IMR-90 (cell line): Measurements from ENCODE around the gene PI16. TPM values are rescaled to one million over a fixed set of nuclear protein-coding genes. Genes with fewer than 3 reads are reported as not detected.

ENCODE experiments used
- ATAC-seq: fragments of 200-7000 bp; cut with Tn5 transposase; 2 replicates; pipeline ENCODE4 v1.9.1; 2020; ENCODE audit warnings: low read depth, mild to moderate bottlenecking, moderate library complexity
- BruUV-seq: library from RNA; stranded (reverse); fragments of 400-500 nt; replicated peaks from 2 replicates; lab custom pipeline; 2021; lab: Mats Ljungman, UMichigan
- CTCF ChIA-PET: fragments of 300-600 bp; formaldehyde crosslinking; extraction: SDS; loops from one replicate; lab custom pipeline; 2021; ENCODE audit warnings: antibody characterized with exemption; lab: Yijun Ruan, JAX
- POLR2A ChIA-PET: fragments of 300-600 bp; sonication (Branson Sonifier 250); formaldehyde crosslinking; loops from one replicate; lab custom pipeline; 2022; ENCODE audit warnings: antibody characterized with exemption; ENCODE audit not compliant: unreplicated experiment; lab: Charles Lee
- DNase-seq: peaks from one replicate; pipeline ENCODE4 v3.0.0; 2013
- H2AFZ ChIP-seq: replicated peaks from 2 replicates; pipeline ENCODE3; 2013; ENCODE audit warnings: low read length, mild to moderate bottlenecking; ENCODE audit not compliant: poor library complexity
- H2AK5ac ChIP-seq: 2 replicates; pipeline ENCODE4 v1.6.1; 2013; ENCODE audit warnings: low read depth, low read length, inconsistent platforms
- H2AK9ac ChIP-seq: replicated peaks from 2 replicates; pipeline ENCODE3; 2013; ENCODE audit warnings: mild to moderate bottlenecking, low read depth, low read length, moderate library complexity; ENCODE audit not compliant: poor library complexity
- H2BK120ac ChIP-seq: 2 replicates; pipeline ENCODE4 v1.6.1; 2013; ENCODE audit warnings: low read depth, low read length, inconsistent platforms
- H2BK15ac ChIP-seq: 3 replicates; pipeline ENCODE4 v1.6.1; 2013; ENCODE audit warnings: low read depth, low read length, inconsistent platforms
- H2BK20ac ChIP-seq: 2 replicates; pipeline ENCODE4 v1.6.1; 2013; ENCODE audit warnings: low read depth, mild to moderate bottlenecking, inconsistent platforms, low read length, moderate library complexity
- H2BK5ac ChIP-seq: 2 replicates; pipeline ENCODE4 v1.6.1; 2013; ENCODE audit warnings: mild to moderate bottlenecking, low read depth, low read length, inconsistent platforms; ENCODE audit not compliant: poor library complexity, severe bottlenecking
- H3K14ac ChIP-seq: replicated peaks from 2 replicates; pipeline ENCODE4 v1.6.1; 2013; ENCODE audit warnings: low read depth, low read length, inconsistent platforms
- H3K18ac ChIP-seq: 2 replicates; pipeline ENCODE4 v1.6.1; 2013; ENCODE audit warnings: low read depth, low read length, control low read depth
- H3K23ac ChIP-seq: 2 replicates; pipeline ENCODE4 v1.6.1; 2013; ENCODE audit warnings: low read depth, low read length, inconsistent platforms
- H3K27ac ChIP-seq: 2 replicates; pipeline ENCODE4 v1.5.1; 2013; ENCODE audit warnings: mild to moderate bottlenecking, control low read depth, low read length; ENCODE audit not compliant: insufficient read depth
- H3K27me3 ChIP-seq: 2 replicates; pipeline ENCODE4 v1.6.1; 2013; ENCODE audit warnings: low read length; ENCODE audit not compliant: control insufficient read depth, insufficient read depth
- H3K36me3 ChIP-seq: 2 replicates; pipeline ENCODE4 v1.6.1; 2013; ENCODE audit warnings: low read length, mixed read lengths; ENCODE audit not compliant: control insufficient read depth, insufficient read depth
- H3K4ac ChIP-seq: 2 replicates; pipeline ENCODE4 v1.6.1; 2013; ENCODE audit warnings: low read depth, low read length, inconsistent platforms
- H3K4me1 ChIP-seq: 2 replicates; pipeline ENCODE4 v1.6.1; 2013; ENCODE audit warnings: low read length, mixed read lengths; ENCODE audit not compliant: control insufficient read depth, insufficient read depth
- H3K4me2 ChIP-seq: 2 replicates; pipeline ENCODE4 v1.6.1; 2013; ENCODE audit warnings: low read depth, mild to moderate bottlenecking, control low read depth, low read length, moderate library complexity
- H3K4me3 ChIP-seq: 2 replicates; pipeline ENCODE4 v1.5.1; 2013; ENCODE audit warnings: low read depth, mild to moderate bottlenecking, control low read depth, low read length, moderate library complexity; ENCODE audit not compliant: insufficient read depth
- H3K56ac ChIP-seq: 2 replicates; pipeline ENCODE4 v1.6.1; 2013; ENCODE audit warnings: low read length, inconsistent platforms; ENCODE audit not compliant: insufficient read depth; ENCODE audit errors: extremely low read depth
- H3K79me1 ChIP-seq, 2 experiments: 2 replicates each; pipeline ENCODE4 v1.6.1; 2013; ENCODE audit warnings: low read length in 2 of 2, inconsistent platforms in 1 of 2, low read depth in 1 of 2
- H3K9ac ChIP-seq: 2 replicates; pipeline ENCODE4 v1.6.1; 2013; ENCODE audit warnings: low read depth, low read length, control low read depth
- H3K9me1 ChIP-seq: 2 replicates; pipeline ENCODE4 v1.6.1; 2013; ENCODE audit warnings: low read length, inconsistent platforms; ENCODE audit not compliant: insufficient read depth
- H3K9me3 ChIP-seq: 2 replicates; pipeline ENCODE4 v1.6.1; 2013; ENCODE audit warnings: low read length; ENCODE audit not compliant: control insufficient read depth, insufficient read depth
- H4K20me1 ChIP-seq: 2 replicates; pipeline ENCODE4 v1.6.1; 2013; ENCODE audit warnings: low read length, inconsistent platforms; ENCODE audit not compliant: insufficient read depth
- H4K5ac ChIP-seq: 2 replicates; pipeline ENCODE4 v1.6.1; 2013; ENCODE audit warnings: mild to moderate bottlenecking, low read depth, low read length, control low read depth
- H4K8ac ChIP-seq, 2 experiments: 2 replicates each; pipeline ENCODE4 v1.6.1; 2013; ENCODE audit warnings: low read depth in 2 of 2, low read length in 2 of 2, control low read depth in 1 of 2, inconsistent platforms in 1 of 2
- H4K91ac ChIP-seq: 2 replicates; pipeline ENCODE4 v1.6.1; 2013; ENCODE audit warnings: low read depth, low read length, inconsistent platforms; ENCODE audit not compliant: insufficient read depth
- BHLHE40 ChIP-seq: fragments of 150-350 bp; IDR thresholded peaks from 2 replicates; pipeline ENCODE4 v1.6.1; 2016; ENCODE audit warnings: mild to moderate bottlenecking, low read depth, low read length
- ELK1 ChIP-seq: fragments of 150-350 bp; IDR thresholded peaks from 2 replicates; pipeline ENCODE4 v1.6.1; 2016; ENCODE audit warnings: low read depth, mild to moderate bottlenecking, low read length, moderate library complexity, borderline replicate concordance
- FOS ChIP-seq: fragments of 150-350 bp; IDR thresholded peaks from 2 replicates; pipeline ENCODE4 v1.6.1; 2016; ENCODE audit warnings: low read depth, low read length
- MAFK ChIP-seq: IDR thresholded peaks from 2 replicates; pipeline ENCODE4 v1.6.1; 2012; ENCODE audit warnings: low read depth, low read length, improper control_type of control experiment
- RFX5 ChIP-seq: IDR thresholded peaks from 2 replicates; pipeline ENCODE4 v1.8.0; 2012; ENCODE audit warnings: low read depth, mild to moderate bottlenecking, low read length, moderate library complexity
- USF2 ChIP-seq: fragments of 150-350 bp; IDR thresholded peaks from 2 replicates; pipeline ENCODE4 v1.6.1; 2017; ENCODE audit warnings: mild to moderate bottlenecking, antibody characterized with exemption, low read length, low read depth
- WGBS, 2 experiments: methylation state at CpG; one replicate each; pipeline versions ENCODE4 v1.1.5 to v1.1.7; 2013; ENCODE audit warnings: missing lambda C conversion rate in 2 of 2; ENCODE audit not compliant: insufficient read length in 1 of 2; ENCODE audit errors: extremely low coverage in 2 of 2; 5-methylcytosine and 5-hydroxymethylcytosine counted together
- dilution Hi-C: fragments of 300-500 bp; cut with HindIII; formaldehyde crosslinking; loops from one replicate; pipeline ENCODE4 v1.14.3; 2018; ENCODE audit warnings: low sequenced_read_pairs; ENCODE audit not compliant: unreplicated experiment
- in situ Hi-C: fragments of 300-500 bp; cut with MboI; formaldehyde crosslinking; loops from 3 replicates; pipeline ENCODE4 v1.14.3; 2019; ENCODE audit warnings: low sequenced_read_pairs, inconsistent platforms, mixed read lengths
- intact Hi-C: fragments of 100-400 bp; cut with micrococcal nuclease; formaldehyde crosslinking; loops from 2 replicates; pipeline ENCODE4 v1.10.0; 2022
- polyA plus RNA-seq, 3 experiments: library from polyadenylated mRNA; depleted of rRNA; stranded (reverse); fragments of >200 nt; gene quantifications; 2 replicates each; pipeline ENCODE4 v1.2.3, GENCODE V29; 2012; ENCODE audit warnings: low replicate concordance in 1 of 3
- total RNA-seq: library from RNA; depleted of rRNA; stranded (reverse); fragments of >200 nt; gene quantifications from 2 replicates; pipeline ENCODE4 v1.2.3, GENCODE V29; 2012
- TF ChIP-seq, protein P1 (sequence below): conservative IDR thresholded peaks from 2 replicates; pipeline ENCODE4 v1.5.1; 2012; ENCODE audit warnings: mild to moderate bottlenecking, low read depth, low read length, improper control_type of control experiment

The PI16 gene
- total and polyA plus RNA-seq, 2 of the 4 experiments (the other 2 are of a cell fraction): 0.21 TPM; not detected in 1

DNA sequence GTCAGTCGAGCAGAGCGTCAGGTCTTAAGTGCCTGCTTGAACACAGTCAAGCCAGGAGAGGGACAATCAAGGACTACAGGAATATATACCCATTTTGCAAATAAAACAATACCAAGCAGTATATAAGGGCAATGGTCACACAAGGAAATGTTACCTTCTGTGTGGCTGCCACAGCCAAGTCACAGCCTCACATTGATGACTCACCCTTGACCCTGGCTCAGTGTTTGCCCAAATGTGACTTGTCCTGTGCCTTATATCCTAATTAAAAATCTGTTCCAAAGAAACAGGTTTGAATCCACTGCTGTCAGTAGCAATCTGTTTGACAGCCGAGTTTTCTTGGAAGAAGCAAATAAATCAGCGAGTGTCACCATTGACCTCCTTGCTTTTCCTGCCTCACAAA lies 34.5 kb upstream of the PI16 start:
- H3K18ac ChIP-seq: peak overlapping the region; percentile 17
- H2BK20ac ChIP-seq: no peak overlapping the region
- no TSS peak for BruUV-seq

More for the DNA sequence above, 34.5 kb upstream of the PI16 start:
- Histone ChIP-seq H3K27me3 (no peaks in the 10 kb centered on the region), H2AFZ (no peak overlapping the region), H3K4me3 (no peak overlapping the region), H2BK5ac (no peak overlapping the region), H3K9ac (no peak overlapping the region), H3K9me1 (peaks cover 14% of the 10 kb centered on the region), H3K56ac (no peak overlapping the region), H3K14ac (0 out of 2 replicates have a peak overlapping the region, but pooled peaks have one; percentile 4), H3K4ac (no peak overlapping the region; the same call in 1 of the 2 replicates), H3K27ac (peak overlapping the region; percentile 46; the same call in 1 of the 2 replicates), H2AK5ac (no peak overlapping the region), H4K91ac (no peak overlapping the region; the same call in 1 of the 2 replicates), H3K4me1 (peaks cover 38% of the 10 kb centered on the region), H3K4me2 (no peak overlapping the region), H3K9me3 (no peaks in the 10 kb centered on the region), H2BK15ac (no peak overlapping the region), H3K23ac (no peak overlapping the region), H3K79me1 (peaks cover 0 to 10% of the 10 kb centered on the region in 2 experiments; a peak in 1 of 4 replicates), H3K36me3 (peaks cover 27% of the 10 kb centered on the region), H4K5ac (no peak overlapping the region; the same call in 1 of the 2 replicates), H2AK9ac (no peak overlapping the region), H4K8ac (no peak overlapping the region; a peak in 1 of 4 replicates), H4K20me1 (no peaks in the 10 kb centered on the region), H2BK120ac (no peak overlapping the region)
- 80% methylated on average over 1 of the region's 4 CpGs; no CpG with 5 or more reads in 1 of the 2 experiments for WGBS, 2 experiments
- no peak for ATAC-seq
- TF ChIP-seq ELK1 (no peak), BHLHE40 (no peak), FOS (no peak), USF2 (no peak), RFX5 (no peak), MAFK (no peak)
- TF ChIP-seq, protein P1, sequence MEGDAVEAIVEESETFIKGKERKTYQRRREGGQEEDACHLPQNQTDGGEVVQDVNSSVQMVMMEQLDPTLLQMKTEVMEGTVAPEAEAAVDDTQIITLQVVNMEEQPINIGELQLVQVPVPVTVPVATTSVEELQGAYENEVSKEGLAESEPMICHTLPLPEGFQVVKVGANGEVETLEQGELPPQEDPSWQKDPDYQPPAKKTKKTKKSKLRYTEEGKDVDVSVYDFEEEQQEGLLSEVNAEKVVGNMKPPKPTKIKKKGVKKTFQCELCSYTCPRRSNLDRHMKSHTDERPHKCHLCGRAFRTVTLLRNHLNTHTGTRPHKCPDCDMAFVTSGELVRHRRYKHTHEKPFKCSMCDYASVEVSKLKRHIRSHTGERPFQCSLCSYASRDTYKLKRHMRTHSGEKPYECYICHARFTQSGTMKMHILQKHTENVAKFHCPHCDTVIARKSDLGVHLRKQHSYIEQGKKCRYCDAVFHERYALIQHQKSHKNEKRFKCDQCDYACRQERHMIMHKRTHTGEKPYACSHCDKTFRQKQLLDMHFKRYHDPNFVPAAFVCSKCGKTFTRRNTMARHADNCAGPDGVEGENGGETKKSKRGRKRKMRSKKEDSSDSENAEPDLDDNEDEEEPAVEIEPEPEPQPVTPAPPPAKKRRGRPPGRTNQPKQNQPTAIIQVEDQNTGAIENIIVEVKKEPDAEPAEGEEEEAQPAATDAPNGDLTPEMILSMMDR: no peak
- in situ Hi-C loops: no loop called here
- intact Hi-C loops: no loop called here
- no peak for DNase-seq
- CTCF ChIA-PET: no interaction called here
- POLR2A ChIA-PET: no interaction called here
- dilution Hi-C loops: no loop called here
